SKM-1 (cell line): ENCODE data around the gene KLK5.

Experiments
- DNase-seq: peaks from one replicate; lab custom pipeline; 2025; ENCODE audit not compliant: unreplicated experiment; lab: John Stamatoyannopoulos, UW

Gene KLK5

GRCh38 chr19:50969413-50969760 is 16.5 kb upstream of the KLK5 start, which contains the start of gene KLK6:
KLK6 (minus strand) TSS chr19:50969591; CDS start chr19:50968104, 1,487 bp downstream.
- no peak for DNase-seq

GRCh38 chr19:50968716-50969412 is 16.0 kb upstream of the KLK5 start:
- no peak for DNase-seq

- no peak for DNase-seq
Measured at GRCh38 chr19:50967929-50968715, 15.3 kb upstream of the KLK5 start.

- no peak for DNase-seq
Measured at GRCh38 chr19:50964266-50964665, 11.4 kb upstream of the KLK5 start.

- DNase-seq: no peak
Measured at GRCh38 chr19:50963381-50963780, 10.5 kb upstream of the KLK5 start.

GRCh38 chr19:50962245-50962644 is 9.4 kb upstream of the KLK5 start:
- DNase-seq: no peak

GRCh38 chr19:50959731-50960500 is 7.1 kb upstream of the KLK5 start:
- DNase-seq: no peak

GRCh38 chr19:50957587-50957986 is 4.7 kb upstream of the KLK5 start:
- DNase-seq: no peak

- no peak for DNase-seq
Measured at GRCh38 chr19:50949861-50950260, 3.0 kb downstream of the KLK5 start.

- DNase-seq: no peak
Measured at GRCh38 chr19:50947123-50947522, 5.7 kb downstream of the KLK5 start.

- DNase-seq: no peak
Measured at GRCh38 chr19:50944795-50945194, 8.0 kb downstream of the KLK5 start.

- DNase-seq: no peak
Measured at GRCh38 chr19:50943074-50943828, 9.6 kb downstream of the KLK5 start.

- DNase-seq: no peak
Measured at GRCh38 chr19:50939596-50939995, 13.2 kb downstream of the KLK5 start.

- no peak for DNase-seq
Measured at GRCh38 chr19:50933640-50934039, 19.2 kb downstream of the KLK5 start.

GRCh38 chr19:50932690-50933083 is 20.2 kb downstream of the KLK5 start:
- DNase-seq: no peak

- DNase-seq: no peak
Measured at GRCh38 chr19:50932018-50932689, 20.7 kb downstream of the KLK5 start.

GRCh38 chr19:50931023-50931422 is 21.8 kb downstream of the KLK5 start:
- DNase-seq: no peak

- DNase-seq: no peak
Measured at GRCh38 chr19:50928831-50929230, 24.0 kb downstream of the KLK5 start.

- no peak for DNase-seq
Measured at GRCh38 chr19:50926144-50926543, 26.7 kb downstream of the KLK5 start.

GRCh38 chr19:50925734-50926133 is 27.1 kb downstream of the KLK5 start:
- DNase-seq: no peak

- no peak for DNase-seq
Measured at GRCh38 chr19:50924586-50924985, 28.3 kb downstream of the KLK5 start.
